Testis (tissue), 3 donors: Measurements from ENCODE around the gene COL4A2. TPM values are rescaled to one million over a fixed set of nuclear protein-coding genes. Genes with fewer than 3 reads are reported as not detected.

Experiments
- DNase-seq: peaks from one replicate; pipeline ENCODE4 v3.0.0-alpha.2; 2019
- H3K27ac ChIP-seq, 2 donors: fragments of 200-600 bp; sonication (generic); one replicate each; pipeline ENCODE4 v1.5.1; 2019
- H3K27me3 ChIP-seq: fragments of 200-600 bp; sonication (generic); one replicate; pipeline ENCODE4 v1.5.1; 2019
- H3K36me3 ChIP-seq: fragments of 200-600 bp; sonication (generic); one replicate; pipeline ENCODE4 v1.5.1; 2017; ENCODE audit warnings: low read depth; ENCODE audit errors: missing control alignments
- H3K4me1 ChIP-seq: fragments of 200-600 bp; sonication (generic); one replicate; pipeline ENCODE4 v1.5.1; 2019
- H3K4me3 ChIP-seq, 2 donors: fragments of 200-600 bp; sonication (generic); one replicate each; pipeline ENCODE4 v1.5.1; 2017 to 2019
- H3K9me3 ChIP-seq: fragments of 200-600 bp; sonication (generic); one replicate; pipeline ENCODE4 v1.5.1; 2017
- CTCF ChIP-seq, 3 experiments: fragments of 450-650 bp in 2 of 3; fragments of 200-600 bp in 1 of 3; sonication (generic) in 1 of 3; IDR thresholded peaks; one replicate each; pipeline ENCODE4 v1.5.1; 2016 to 2019; ENCODE audit warnings: antibody characterized with exemption in 3 of 3, mild to moderate bottlenecking in 2 of 3, moderate library complexity in 1 of 3
- POLR2A ChIP-seq: fragments of 450-650 bp; IDR thresholded peaks from one replicate; pipeline ENCODE4 v1.6.1; 2017; ENCODE audit warnings: antibody characterized with exemption, mild to moderate bottlenecking, moderate library complexity
- WGBS, 2 donors: methylation state at CpG; one replicate each; pipeline ENCODE4 v1.1.5; 2018; 5-methylcytosine and 5-hydroxymethylcytosine counted together
- intact Hi-C: fragments of 100-400 bp; cut with DNase I; formaldehyde crosslinking; loops from one replicate; pipeline ENCODE4 v1.15.1; 2023; ENCODE audit warnings: low total_unique reads
- polyA plus RNA-seq: library from polyadenylated mRNA; stranded (reverse); fragments of 350-450 nt; fragmentation: Illumina TruSeq; extraction: RNeasy Lipid Tissue Mini Kit (QIAGEN cat#74804); gene quantifications from one replicate; pipeline ENCODE4 v1.2.3, GENCODE V29; 2014; ENCODE audit warnings: low read depth, low replicate concordance; ENCODE audit not compliant: insufficient read depth
- total RNA-seq, 2 donors: library from RNA; depleted of rRNA; stranded (reverse); fragments of >200 nt; gene quantifications; one replicate each; pipeline ENCODE4 v1.2.3, GENCODE V29; 2016

COL4A2 gene
- total and polyA plus RNA-seq, 3 donors from 2014 or later, result 69.1 to 89.9 (median 81.0) TPM

DNA sequence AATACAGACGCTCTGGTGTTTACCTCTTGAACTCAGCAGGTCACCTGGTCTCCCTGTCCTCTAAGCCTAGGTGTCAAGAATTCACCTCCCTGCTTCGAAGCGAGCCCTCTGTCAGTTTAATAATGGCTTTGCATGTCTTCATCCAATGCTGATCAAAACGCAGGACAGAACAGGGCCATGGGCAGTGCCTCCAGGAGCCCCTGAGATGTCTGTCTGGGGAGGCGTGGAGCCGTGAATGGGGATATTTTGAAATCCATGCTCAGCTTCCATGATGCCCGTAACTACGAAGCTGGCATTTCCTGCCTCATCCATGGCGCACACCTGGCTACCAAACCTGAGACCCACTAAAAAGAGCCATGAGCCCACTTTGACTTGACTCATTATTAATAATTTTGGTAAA, 140.7 kb downstream of the COL4A2 start:
- Histone ChIP-seq H3K36me3 (no peaks in the 10 kb centered on the region), H3K27ac (no peak overlapping the region), H3K9me3 (no peaks in the 10 kb centered on the region), H3K4me1 (no peaks in the 10 kb centered on the region), H3K27me3 (no peaks in the 10 kb centered on the region), H3K4me3 (no peak overlapping the region)
- no peak for DNase-seq
- intact Hi-C loops, result no loop called here
- WGBS, 2 donors, result 84 to 89% methylated on average over 9 of the region's 9 CpGs
- TF ChIP-seq POLR2A (no peak), CTCF (IDR thresholded peaks at IDR 0.05) (no peak)

DNA sequence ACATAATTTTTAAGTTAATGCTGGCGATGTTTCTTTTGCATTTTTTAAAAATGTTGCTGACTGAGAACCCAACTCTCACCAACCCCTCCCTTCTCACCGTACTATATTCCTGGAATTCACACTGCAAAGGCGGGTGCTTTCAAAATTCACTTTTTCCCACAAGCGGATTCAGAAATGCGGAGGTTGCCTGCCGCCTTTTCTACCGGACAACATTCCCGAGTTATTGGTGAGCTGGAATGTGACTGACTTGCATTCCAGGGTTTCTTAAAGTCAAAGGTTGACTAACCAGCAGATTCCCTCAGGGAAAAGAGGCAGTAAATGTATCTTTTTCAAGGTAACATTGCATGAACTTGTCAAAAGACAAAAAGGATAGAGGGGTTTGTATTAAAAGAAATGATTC, 141.1 kb downstream of the COL4A2 start:
- H3K27me3 ChIP-seq, result no peaks in the 10 kb centered on the region
- intact Hi-C loops, result no loop called here
- no peak overlapping the region for H3K4me3 ChIP-seq
- WGBS, 2 donors, result 66 to 68% methylated on average over 8 of the region's 8 CpGs
- H3K27ac ChIP-seq, result no peak overlapping the region
- no peaks in the 10 kb centered on the region for H3K4me1 ChIP-seq
- no peak for TF ChIP-seq POLR2A
- TF ChIP-seq CTCF (IDR thresholded peaks at IDR 0.05), result no peak
- H3K36me3 ChIP-seq, result no peaks in the 10 kb centered on the region
- no peak for DNase-seq
- no peaks in the 10 kb centered on the region for H3K9me3 ChIP-seq

DNA sequence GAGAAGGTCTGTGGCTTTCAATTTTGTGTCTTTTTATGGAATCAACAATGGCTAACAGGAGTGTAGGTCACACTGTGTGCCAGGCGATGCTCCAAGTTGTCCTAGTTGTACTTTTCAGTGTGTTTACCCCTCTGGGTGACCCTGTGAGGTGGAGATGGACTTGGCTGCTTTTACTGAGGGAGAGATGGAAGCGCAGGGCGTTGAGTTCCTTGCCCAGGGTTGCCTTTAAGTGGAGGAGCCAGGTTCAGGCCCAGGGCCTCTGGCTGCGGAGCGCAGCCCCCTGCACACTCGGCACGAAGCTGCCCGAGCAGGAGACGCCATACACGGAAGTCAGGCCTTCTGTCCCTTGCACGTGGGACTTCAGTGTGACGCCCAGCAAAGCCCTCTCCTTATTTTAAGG, 141.6 kb downstream of the COL4A2 start:
- Histone ChIP-seq H3K4me1 (no peaks in the 10 kb centered on the region), H3K4me3 (no peak overlapping the region), H3K9me3 (no peaks in the 10 kb centered on the region), H3K27me3 (no peaks in the 10 kb centered on the region), H3K36me3 (no peaks in the 10 kb centered on the region), H3K27ac (no peak overlapping the region)
- no peak for DNase-seq
- no peak for TF ChIP-seq POLR2A
- TF ChIP-seq CTCF (IDR thresholded peaks at IDR 0.05), result no peak
- intact Hi-C loops, result no loop called here
- WGBS, 2 donors, result 84 to 86% methylated on average over 12 of the region's 12 CpGs

GRCh38 chr13:110449219-110450015, 142.3 kb downstream of the COL4A2 start:
- no peaks in the 10 kb centered on the region for H3K36me3 ChIP-seq
- no peak for DNase-seq
- intact Hi-C loops, result no loop called here

More at GRCh38 chr13:110449219-110450015, 142.3 kb downstream of the COL4A2 start:
- 81 to 85% methylated on average over 19 of the region's 19 CpGs for WGBS, 2 donors
- TF ChIP-seq POLR2A, result no peak
- TF ChIP-seq CTCF (IDR thresholded peaks at IDR 0.05), result no peak
- H3K27ac ChIP-seq, result no peak overlapping the region
- no peaks in the 10 kb centered on the region for H3K27me3 ChIP-seq
- no peaks in the 10 kb centered on the region for H3K4me1 ChIP-seq
- no peaks in the 10 kb centered on the region for H3K9me3 ChIP-seq
- H3K4me3 ChIP-seq, result no peak overlapping the region
